NCI-H128 (cell line): ENCODE results near the gene DBR1.

Experiments
- DNase-seq: peaks from one replicate; lab custom pipeline; 2025; ENCODE audit not compliant: unreplicated experiment; lab: John Stamatoyannopoulos, UW

The DBR1 gene

GRCh38 chr3:138174421-138175131 is at the start of gene DBR1:
Gene DBR1, minus strand, starts transcription at chr3:138174921. Its CDS starts 126 bp downstream, at chr3:138174795.
- DNase-seq, result peak; percentile 82

GRCh38 chr3:138222942-138223287 is 48.2 kb upstream of the DBR1 start:
- DNase-seq, result no peak

- DNase-seq, result no peak
These were observed 47.6 kb upstream of the DBR1 start for GRCh38 chr3:138222131-138222941.

DNA sequence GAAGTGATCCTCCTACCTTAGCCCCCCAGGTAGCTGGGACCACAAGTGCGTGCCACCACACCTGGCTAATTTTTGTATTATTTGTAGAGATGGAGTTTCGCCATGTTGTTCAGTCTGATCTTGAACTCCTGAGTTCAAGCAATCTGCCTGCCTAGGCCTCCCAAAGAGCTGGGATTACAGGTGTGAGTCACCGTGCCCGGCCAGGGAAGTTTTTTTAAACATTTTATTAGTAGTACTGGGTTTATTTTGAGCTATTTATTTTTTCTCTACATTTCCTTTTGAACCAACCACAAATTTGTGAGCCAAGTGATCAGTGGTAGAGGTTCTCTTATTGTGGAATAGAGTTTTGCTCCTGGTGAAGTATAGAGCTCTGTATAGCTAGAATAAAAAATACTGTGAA is 46.1 kb upstream of the DBR1 start:
- DNase-seq, result no peak

DNA sequence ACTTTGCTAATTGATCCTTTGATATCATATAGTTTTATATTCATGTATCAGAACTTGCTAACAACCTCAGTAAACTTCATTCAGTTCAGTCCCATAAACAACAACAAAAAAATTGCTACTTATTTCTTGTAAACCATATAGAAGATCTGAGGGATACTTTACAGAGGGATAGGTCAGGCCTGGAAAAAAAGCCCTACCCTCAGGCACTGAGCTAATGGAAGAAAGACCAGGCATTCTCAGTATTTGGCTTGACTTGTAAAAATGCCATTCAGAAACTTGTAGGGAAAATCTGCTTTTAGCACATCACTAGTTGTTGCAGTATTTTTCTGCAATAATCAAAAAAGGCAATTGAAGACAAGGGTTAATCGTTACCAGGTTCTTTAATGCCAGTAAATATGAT is 45.5 kb upstream of the DBR1 start:
- no peak for DNase-seq

DNA sequence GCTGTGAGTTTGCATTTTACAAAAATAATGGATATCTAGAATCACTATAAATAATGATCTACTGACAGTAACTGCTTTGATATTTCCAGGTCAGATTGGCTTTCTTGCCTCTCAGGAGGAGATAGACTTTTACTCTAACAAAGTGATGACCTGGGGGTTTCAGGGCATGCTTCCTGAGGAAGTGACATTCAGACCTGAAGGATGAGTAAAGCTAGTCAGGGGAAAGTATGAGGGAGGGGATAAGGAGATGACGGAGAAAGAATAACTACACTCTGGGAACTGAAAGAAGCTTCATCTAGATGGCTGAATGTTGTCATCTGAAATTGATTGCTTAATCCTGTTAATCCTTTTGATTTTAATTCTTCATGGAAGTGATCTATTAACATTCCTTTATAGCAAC is 44.5 kb upstream of the DBR1 start:
- no peak for DNase-seq

GRCh38 chr3:138213398-138214085 is 38.8 kb upstream of the DBR1 start:
- DNase-seq, result no peak

GRCh38 chr3:138210528-138210927 is 35.8 kb upstream of the DBR1 start:
- DNase-seq, result no peak

GRCh38 chr3:138206196-138206595 is 31.5 kb upstream of the DBR1 start:
- no peak for DNase-seq

DNA sequence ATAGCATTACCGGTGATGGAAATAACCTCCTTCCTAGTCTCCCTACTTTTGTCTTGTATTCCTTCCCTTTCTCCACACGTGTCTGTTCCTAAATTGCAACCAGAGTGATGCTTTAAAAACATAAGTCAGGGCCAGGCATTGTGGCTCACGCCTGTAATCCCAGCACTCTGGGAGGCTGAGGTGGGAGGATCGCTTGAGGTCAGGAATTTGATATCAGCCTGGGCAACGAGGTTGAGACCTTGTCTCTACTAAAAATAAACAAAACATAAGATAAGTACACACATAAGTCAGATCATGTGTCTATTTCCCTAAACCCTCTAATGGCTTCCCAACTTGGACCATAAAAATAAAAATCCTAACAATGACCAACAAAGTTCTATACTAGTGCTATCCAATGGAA is 30.8 kb upstream of the DBR1 start:
- no peak for DNase-seq

DNA sequence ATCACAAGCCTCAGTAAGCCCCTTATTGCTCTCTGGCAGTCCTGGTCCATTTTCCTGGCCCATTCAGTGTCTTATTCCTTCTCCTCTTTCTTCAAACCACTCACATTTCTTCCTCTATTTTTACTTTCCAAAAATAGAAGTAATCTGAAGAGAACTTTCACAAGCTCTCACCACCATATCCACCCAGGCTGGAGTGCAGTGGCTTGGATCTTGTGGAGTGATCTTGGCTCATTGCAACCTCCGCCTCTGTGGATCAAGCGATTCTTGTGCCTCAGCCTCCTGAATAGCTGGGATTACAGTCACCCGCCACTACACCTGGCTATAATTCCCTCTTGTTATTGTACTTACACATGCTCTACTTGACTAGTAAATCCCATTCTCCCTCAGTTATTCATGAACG is 29.2 kb upstream of the DBR1 start:
- no peak for DNase-seq

- DNase-seq, result no peak
These were observed 28.4 kb upstream of the DBR1 start for GRCh38 chr3:138202945-138203701.

DNA sequence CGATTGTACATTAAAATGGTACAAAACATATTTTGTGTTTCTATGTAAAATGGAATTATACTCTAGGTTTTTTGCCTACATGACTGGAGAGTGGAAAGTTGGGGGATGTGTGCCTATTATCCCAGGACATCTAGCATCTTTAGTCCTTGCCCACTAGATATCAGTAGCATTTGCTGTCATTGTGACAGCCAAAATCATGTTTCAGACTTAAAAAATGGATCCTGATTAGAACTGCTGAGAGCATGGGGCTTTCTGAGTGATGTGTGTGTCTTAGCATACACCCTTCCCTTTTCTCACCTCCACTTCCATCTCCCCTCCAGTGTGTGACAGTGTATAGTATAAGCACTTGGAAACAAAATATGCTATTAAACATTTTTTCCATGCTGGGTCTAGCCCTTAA is 25.7 kb upstream of the DBR1 start:
- DNase-seq, result no peak

DNA sequence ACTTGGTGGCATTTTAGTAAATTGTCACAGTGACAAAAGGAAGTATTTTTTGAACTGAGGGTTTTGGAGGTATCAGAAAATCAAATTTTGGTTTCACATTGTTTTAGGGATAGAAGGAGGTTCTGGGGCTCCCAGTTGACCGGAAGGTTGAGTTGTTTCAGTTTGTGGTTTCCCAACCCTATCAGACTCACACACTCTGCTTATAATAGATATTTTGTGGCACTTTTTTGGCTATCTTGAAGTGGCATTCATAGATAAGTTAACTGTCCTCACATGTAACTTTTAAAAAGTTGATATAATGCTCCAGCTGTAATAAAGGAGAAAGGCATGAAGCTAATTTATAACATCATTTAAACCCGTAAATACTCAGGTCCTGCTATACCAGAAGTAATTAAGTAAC is 25.1 kb upstream of the DBR1 start:
- DNase-seq, result no peak

DNA sequence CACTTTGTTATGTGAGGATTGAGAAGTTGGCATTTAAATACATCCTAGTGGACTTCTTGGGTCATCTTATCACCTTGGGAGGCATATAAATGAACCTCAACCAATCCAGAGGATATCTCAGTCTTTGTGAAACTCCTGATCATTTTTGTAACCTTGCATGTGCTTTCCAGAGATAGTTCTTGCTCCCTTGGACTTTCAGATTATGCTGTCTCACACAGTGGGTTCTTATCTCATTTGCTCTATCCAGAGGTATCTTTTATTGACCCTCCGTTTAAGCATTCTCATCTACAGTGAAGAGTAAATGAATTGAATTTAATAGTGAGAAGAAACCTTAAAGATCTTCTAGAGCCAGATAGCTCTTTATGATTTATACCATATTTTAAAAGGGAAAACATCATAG is 22.8 kb upstream of the DBR1 start:
- no peak for DNase-seq

DNA sequence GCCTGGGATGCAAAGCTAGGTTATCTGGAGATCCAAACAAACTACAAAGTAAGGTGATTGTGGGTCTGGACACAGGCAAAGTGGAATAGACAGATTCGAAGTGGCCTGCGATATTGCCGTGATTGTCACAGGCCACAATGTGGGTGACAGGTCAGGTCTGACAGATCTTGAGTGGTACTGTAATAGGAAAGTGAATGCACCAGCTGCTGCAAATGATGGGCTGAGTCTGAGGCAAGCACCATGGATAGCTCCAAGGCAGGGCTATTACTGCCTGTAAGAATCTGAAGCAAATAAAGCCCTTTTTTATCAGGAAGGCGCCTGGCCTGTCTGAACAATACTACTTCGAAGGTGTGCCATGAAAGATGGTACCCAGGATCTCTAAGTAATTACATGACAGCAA is 22.3 kb upstream of the DBR1 start:
- DNase-seq, result no peak

DNA sequence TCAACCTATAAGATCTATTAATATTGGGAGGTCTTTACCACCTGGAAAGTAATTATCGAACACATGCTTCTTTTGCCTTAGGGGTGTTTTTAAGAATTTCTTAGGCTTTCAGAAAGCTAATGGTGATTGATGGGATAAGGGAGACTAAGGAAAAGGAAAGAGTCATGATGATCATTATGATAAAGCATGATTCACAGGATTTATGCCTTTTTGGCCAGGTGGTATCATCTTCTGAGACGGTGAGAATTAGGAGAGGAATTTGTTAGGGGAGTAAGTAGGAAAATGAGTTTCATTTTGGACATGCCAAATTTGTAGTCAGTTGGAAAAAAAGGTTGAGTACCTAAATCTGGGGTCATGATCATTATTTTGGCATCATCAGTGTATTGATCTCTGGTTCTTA is 21.3 kb upstream of the DBR1 start:
- DNase-seq, result no peak

GRCh38 chr3:138195481-138195880 is 20.8 kb upstream of the DBR1 start:
- no peak for DNase-seq

DNA sequence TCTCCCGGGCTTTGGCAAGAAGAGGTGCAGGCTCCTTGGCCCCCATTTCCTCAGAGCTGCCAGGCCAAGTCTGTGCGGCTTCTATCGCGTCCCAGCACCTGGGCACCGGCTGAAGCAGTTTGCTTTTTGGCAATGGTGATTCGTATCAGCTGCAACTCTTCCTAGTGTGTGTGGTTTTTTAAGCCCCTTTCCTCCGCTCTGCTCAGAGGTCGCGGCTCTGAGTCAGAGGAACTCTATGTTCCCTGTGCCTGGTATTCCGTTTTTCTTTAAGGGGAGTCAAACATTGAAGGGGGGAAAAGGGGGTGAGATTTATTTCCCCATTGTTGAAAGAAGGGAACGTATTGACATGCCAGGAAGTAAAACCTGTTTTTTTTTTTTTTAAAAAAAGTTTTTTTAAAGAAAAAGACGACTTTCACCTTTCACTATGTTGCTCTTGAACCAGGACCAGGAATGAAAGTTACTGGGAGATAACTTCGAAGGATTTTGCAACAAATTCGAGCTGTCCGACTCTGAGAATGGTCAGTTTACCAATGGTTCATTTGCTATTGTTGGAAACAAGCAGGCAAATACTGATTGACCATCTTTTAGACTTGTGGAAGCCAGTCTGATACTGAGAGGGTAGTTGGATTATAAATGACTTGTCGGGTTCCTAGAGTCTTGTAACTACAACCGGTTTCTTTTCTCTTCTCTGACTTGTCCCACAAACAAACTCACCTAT is 13.5 kb upstream of the DBR1 start:
- DNase-seq, result no peak

- peak; percentile 75 for DNase-seq
These were observed 12.7 kb upstream of the DBR1 start, which contains the start of gene ARMC8 for GRCh38 chr3:138187296-138188012. Gene ARMC8, plus strand, starts transcription at chr3:138187301. Its CDS starts 254 bp downstream, at chr3:138187555.
